Tibial artery (tissue), 4 donors: ENCODE results near the gene USF3.

Experiments
- DNase-seq, 2 donors: peaks; one replicate each; pipeline ENCODE4 v3.0.0-alpha.2; 2019
- H3K27ac ChIP-seq, 2 donors: fragments of 200-600 bp; sonication (generic) in 1 of 2; 1 replicate in 1 of 2; 2 replicates in 1 of 2; pipeline ENCODE4 v1.5.1; 2018 to 2019; ENCODE audit warnings: mild to moderate bottlenecking in 1 of 2
- H3K27me3 ChIP-seq, 2 donors: fragments of 200-600 bp; sonication (generic) in 1 of 2; one replicate each; pipeline versions ENCODE4 v1.5.1 to v1.6.0; 2016 to 2019
- H3K36me3 ChIP-seq, 3 donors: fragments of 200-600 bp; sonication (generic) in 2 of 3; one replicate each; pipeline ENCODE4 v1.5.1; 2016 to 2019; ENCODE audit warnings: mild to moderate bottlenecking in 2 of 3
- H3K4me1 ChIP-seq, 4 donors: fragments of 200-600 bp; sonication (generic) in 2 of 4; 1 replicate in 3 of 4; 2 replicates in 1 of 4; pipeline ENCODE4 v1.5.1; 2016 to 2019
- H3K4me3 ChIP-seq, 2 donors: fragments of 200-600 bp; sonication (generic) in 1 of 2; 1 replicate in 1 of 2; 2 replicates in 1 of 2; pipeline ENCODE4 v1.5.1; 2018 to 2019; ENCODE audit warnings: mild to moderate bottlenecking in 2 of 2
- H3K9me3 ChIP-seq, 3 donors: fragments of 200-600 bp; sonication (generic) in 1 of 3; one replicate each; pipeline ENCODE4 v1.5.1; 2016 to 2019
- CTCF ChIP-seq, 2 experiments: fragments of 200-600 bp in 1 of 2; fragments of 450-650 bp in 1 of 2; IDR thresholded peaks; one replicate each; pipeline ENCODE4 v1.5.1; 2017 to 2019; ENCODE audit warnings: antibody characterized with exemption in 2 of 2, mild to moderate bottlenecking in 1 of 2, moderate library complexity in 1 of 2
- intact Hi-C: fragments of 100-400 bp; cut with DNase I; formaldehyde crosslinking; loops from one replicate; pipeline ENCODE4 v1.15.0; 2023; ENCODE audit warnings: low total_unique reads

Gene USF3

DNA sequence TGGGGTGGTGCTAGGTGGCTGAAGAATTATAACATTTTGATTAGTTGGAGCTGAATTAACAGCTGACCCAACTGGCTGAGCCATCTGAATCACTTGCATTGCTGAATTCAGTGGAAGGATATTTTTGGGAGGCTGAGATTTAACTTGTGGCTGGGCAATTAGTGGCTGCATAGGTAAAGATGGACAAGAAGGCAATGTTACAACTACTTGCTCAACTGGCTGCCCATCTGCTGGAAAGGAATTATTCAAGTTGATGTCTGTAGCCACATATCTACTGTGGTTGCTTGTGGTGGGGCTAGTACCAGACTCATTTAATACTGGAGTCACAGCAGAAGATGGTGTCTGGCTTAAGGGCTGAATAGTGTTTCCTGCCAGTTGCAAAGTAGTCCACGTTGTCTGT is 36.4 kb downstream of the USF3 start:
- peaks cover 59 to 88% (median 82%) of the 10 kb centered on the region in 3 donors for H3K36me3 ChIP-seq
- TF ChIP-seq CTCF (IDR thresholded peaks at IDR 0.05): no peak
- H3K9me3 ChIP-seq: no peaks in the 10 kb centered on the region
- intact Hi-C loops: no loop called here
- H3K27ac ChIP-seq: no peak overlapping the region
- H3K4me3 ChIP-seq: no peak overlapping the region
- H3K27me3 ChIP-seq: no peaks in the 10 kb centered on the region
- no peak for DNase-seq
- H3K4me1 ChIP-seq: no peaks in the 10 kb centered on the region

- Histone ChIP-seq H3K4me1 (no peaks in the 10 kb centered on the region), H3K27ac (no peak overlapping the region), H3K4me3 (no peak overlapping the region), H3K36me3 (peaks cover 59 to 82% (median 76%) of the 10 kb centered on the region in 3 donors), H3K9me3 (no peaks in the 10 kb centered on the region), H3K27me3 (no peaks in the 10 kb centered on the region)
- no peak for TF ChIP-seq CTCF (IDR thresholded peaks at IDR 0.05)
- DNase-seq: no peak
- intact Hi-C loops: no loop called here
Observed at GRCh38 chr3:113659101-113659541, 37.3 kb downstream of the USF3 start.

DNA sequence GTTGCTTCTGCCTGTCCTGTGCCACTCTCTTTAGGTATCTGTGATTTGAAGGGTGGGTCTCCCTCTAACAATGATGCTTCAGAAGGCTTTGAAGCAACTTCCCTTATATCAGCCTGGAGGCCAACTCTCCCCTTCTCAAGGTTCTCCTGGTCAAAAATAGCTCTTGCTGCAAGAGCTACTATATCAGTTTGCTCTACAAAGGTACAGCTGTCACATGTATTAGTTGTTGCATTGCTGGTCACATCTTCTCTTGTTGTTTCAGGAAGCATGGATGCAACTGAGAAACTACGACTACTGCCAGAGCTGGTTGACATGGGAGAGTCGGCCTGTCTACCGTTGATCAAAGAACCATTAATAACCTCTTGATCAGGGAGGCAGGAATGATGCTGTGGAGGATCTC is 38.3 kb downstream of the USF3 start:
- Histone ChIP-seq H3K27me3 (no peaks in the 10 kb centered on the region), H3K36me3 (peaks cover 51 to 74% (median 68%) of the 10 kb centered on the region in 3 donors), H3K4me1 (no peaks in the 10 kb centered on the region), H3K27ac (no peak overlapping the region), H3K9me3 (no peaks in the 10 kb centered on the region), H3K4me3 (no peak overlapping the region)
- intact Hi-C loops: no loop called here
- DNase-seq: no peak
- TF ChIP-seq CTCF (IDR thresholded peaks at IDR 0.05): no peak

GRCh38 chr3:113654851-113655250 is 41.6 kb downstream of the USF3 start:
- H3K4me3 ChIP-seq: no peak overlapping the region
- no peak for DNase-seq
- H3K27ac ChIP-seq: no peak overlapping the region
- intact Hi-C loops: no loop called here
- peaks cover 20 to 42% (median 36%) of the 10 kb centered on the region in 3 donors for H3K36me3 ChIP-seq
- no peaks in the 10 kb centered on the region for H3K27me3 ChIP-seq
- no peaks in the 10 kb centered on the region for H3K9me3 ChIP-seq
- no peaks in the 10 kb centered on the region for H3K4me1 ChIP-seq
- TF ChIP-seq CTCF (IDR thresholded peaks at IDR 0.05): no peak

- no peak for TF ChIP-seq CTCF (IDR thresholded peaks at IDR 0.05)
- H3K36me3 ChIP-seq: peaks cover 15 to 36% (median 30%) of the 10 kb centered on the region in 3 donors
- intact Hi-C loops: no loop called here
- no peaks in the 10 kb centered on the region for H3K9me3 ChIP-seq
- no peak for DNase-seq
- no peak overlapping the region for H3K27ac ChIP-seq
- no peaks in the 10 kb centered on the region for H3K27me3 ChIP-seq
- no peaks in the 10 kb centered on the region for H3K4me1 ChIP-seq
- H3K4me3 ChIP-seq: no peak overlapping the region
Observed at GRCh38 chr3:113654310-113654709, 42.1 kb downstream of the USF3 start.
